Osteoblast (primary cell): ENCODE data around the gene ASB7. TPM values are rescaled to one million over a fixed set of nuclear protein-coding genes. Genes with fewer than 3 reads are reported as not detected.

Experiments used
- DNase-seq: peaks from one replicate; pipeline ENCODE4 v3.0.0; 2011; ENCODE audit warnings: low spot score, mixed read lengths; ENCODE audit not compliant: insufficient read length; ENCODE audit errors: missing footprints
- H2AFZ ChIP-seq: 2 replicates; pipeline ENCODE4 v1.6.0; 2011; ENCODE audit warnings: mild to moderate bottlenecking, low read length
- H3K27ac ChIP-seq: 2 replicates; pipeline ENCODE4 v1.5.1; 2011; ENCODE audit warnings: mild to moderate bottlenecking, low read depth, low read length, moderate library complexity
- H3K27me3 ChIP-seq: 2 replicates; pipeline ENCODE4 v1.6.0; 2012; ENCODE audit warnings: mild to moderate bottlenecking, control low read depth, inconsistent platforms, low read length, moderate library complexity; ENCODE audit not compliant: insufficient read depth
- H3K36me3 ChIP-seq: 2 replicates; pipeline ENCODE4 v1.5.1; 2011; ENCODE audit warnings: mild to moderate bottlenecking, low read length, control low read depth, moderate library complexity; ENCODE audit not compliant: insufficient read depth
- H3K4me1 ChIP-seq: 2 replicates; pipeline ENCODE4 v1.5.1; 2011; ENCODE audit warnings: mild to moderate bottlenecking, low read length, control low read depth, moderate library complexity; ENCODE audit not compliant: insufficient read depth
- H3K4me2 ChIP-seq: 2 replicates; pipeline ENCODE4 v1.6.0; 2011; ENCODE audit warnings: mild to moderate bottlenecking, low read length; ENCODE audit not compliant: insufficient read depth
- H3K4me3 ChIP-seq: fragments of 200-600 bp; sonication (generic); 3 replicates; pipeline ENCODE4 v1.5.1; 2012; ENCODE audit warnings: mild to moderate bottlenecking, low read length, inconsistent platforms; ENCODE audit not compliant: insufficient read depth
- H3K79me2 ChIP-seq: 2 replicates; pipeline ENCODE4 v1.6.0; 2012; ENCODE audit warnings: mild to moderate bottlenecking, low read length, control low read depth, inconsistent platforms; ENCODE audit not compliant: insufficient read depth
- H3K9me3 ChIP-seq: 2 replicates; pipeline ENCODE4 v1.5.1; 2011; ENCODE audit warnings: low read depth, low read length, control low read depth
- H4K20me1 ChIP-seq: 2 replicates; pipeline ENCODE4 v1.6.0; 2012; ENCODE audit warnings: mild to moderate bottlenecking, low read length, control low read depth; ENCODE audit not compliant: insufficient read depth
- CTCF ChIP-seq: IDR thresholded peaks from 2 replicates; pipeline ENCODE4 v1.5.1; 2011; ENCODE audit warnings: mild to moderate bottlenecking, low read depth, low read length, moderate library complexity; ENCODE audit errors: extremely low read depth
- total RNA-seq: library from RNA; depleted of rRNA; stranded (reverse); fragments of >200 nt; gene quantifications from 2 replicates; pipeline ENCODE4 v1.2.3, GENCODE V29; 2012

The ASB7 gene
- total RNA-seq, 1 donor, result 18.1 TPM

GRCh38 chr15:100651253-100651652 is 48.9 kb downstream of the ASB7 start:
- DNase-seq, result no peak
- H2AFZ ChIP-seq, result no peak overlapping the region
- peaks cover 3% of the 10 kb centered on the region for H3K79me2 ChIP-seq
- no peaks in the 10 kb centered on the region for H3K4me1 ChIP-seq
- no peaks in the 10 kb centered on the region for H3K27me3 ChIP-seq
- H3K36me3 ChIP-seq, result peaks cover 3% of the 10 kb centered on the region
- TF ChIP-seq CTCF, result no peak
- no peaks in the 10 kb centered on the region for H3K9me3 ChIP-seq
- no peak overlapping the region for H3K4me2 ChIP-seq
- no peak overlapping the region for H3K4me3 ChIP-seq
- no peak overlapping the region for H3K27ac ChIP-seq
- H4K20me1 ChIP-seq, result no peaks in the 10 kb centered on the region

- H3K4me3 ChIP-seq, result no peak overlapping the region
- H4K20me1 ChIP-seq, result no peaks in the 10 kb centered on the region
- no peaks in the 10 kb centered on the region for H3K9me3 ChIP-seq
- H3K4me2 ChIP-seq, result no peak overlapping the region
- TF ChIP-seq CTCF, result no peak
- H3K27me3 ChIP-seq, result no peaks in the 10 kb centered on the region
- H3K27ac ChIP-seq, result no peak overlapping the region
- DNase-seq, result no peak
- H3K79me2 ChIP-seq, result no peaks in the 10 kb centered on the region
- peaks cover 3% of the 10 kb centered on the region for H3K36me3 ChIP-seq
- no peaks in the 10 kb centered on the region for H3K4me1 ChIP-seq
- no peak overlapping the region for H2AFZ ChIP-seq
These were observed 49.7 kb downstream of the ASB7 start for GRCh38 chr15:100652116-100652515.

- Histone ChIP-seq H3K4me2 (no peak overlapping the region), H3K27ac (no peak overlapping the region), H3K4me3 (no peak overlapping the region), H2AFZ (no peak overlapping the region), H4K20me1 (no peaks in the 10 kb centered on the region), H3K4me1 (no peaks in the 10 kb centered on the region), H3K27me3 (no peaks in the 10 kb centered on the region), H3K36me3 (no peaks in the 10 kb centered on the region), H3K79me2 (no peaks in the 10 kb centered on the region), H3K9me3 (no peaks in the 10 kb centered on the region)
- TF ChIP-seq CTCF, result no peak
- no peak for DNase-seq
These were observed 51.2 kb downstream of the ASB7 start for GRCh38 chr15:100653608-100654007.

DNA sequence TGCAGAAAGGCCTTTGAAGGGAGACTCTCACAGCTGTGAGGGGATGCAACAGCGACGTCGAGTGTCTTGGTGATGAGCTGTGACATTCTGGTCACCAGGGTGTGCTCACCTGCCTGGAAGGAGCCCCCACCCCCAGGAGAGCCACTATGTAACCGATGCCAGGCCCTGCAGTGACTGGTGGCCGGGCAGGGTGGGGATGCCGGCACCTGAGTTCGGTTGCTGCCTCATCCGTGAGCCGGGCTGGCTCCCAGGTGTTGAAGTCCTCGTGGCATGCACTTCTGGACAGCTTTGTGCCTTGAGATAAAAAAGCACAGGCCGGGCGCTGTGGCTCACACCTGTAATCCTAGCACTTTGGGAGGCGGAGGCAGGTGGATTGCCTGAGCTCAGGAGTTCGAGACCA is 56.5 kb downstream of the ASB7 start:
- Histone ChIP-seq H3K79me2 (no peaks in the 10 kb centered on the region), H3K4me1 (peaks cover 5% of the 10 kb centered on the region), H3K4me3 (no peak overlapping the region)

More for the DNA sequence above, 56.5 kb downstream of the ASB7 start:
- no peaks in the 10 kb centered on the region for H3K36me3 ChIP-seq
- DNase-seq, result no peak
- no peak overlapping the region for H2AFZ ChIP-seq
- H3K27me3 ChIP-seq, result no peaks in the 10 kb centered on the region
- H4K20me1 ChIP-seq, result no peaks in the 10 kb centered on the region
- H3K27ac ChIP-seq, result no peak overlapping the region
- TF ChIP-seq CTCF, result no peak
- no peak overlapping the region for H3K4me2 ChIP-seq
- H3K9me3 ChIP-seq, result no peaks in the 10 kb centered on the region
